Measurements from ENCODE around the gene UTRN. TPM values are rescaled to one million over a fixed set of nuclear protein-coding genes. Genes with fewer than 3 reads are reported as not detected.

UTRN gene
- polyA plus RNA-seq, 1 donor (not counting 4 experiments of a cell fraction or from before 2014, with no cell fraction given), result 23.7 TPM

DNA sequence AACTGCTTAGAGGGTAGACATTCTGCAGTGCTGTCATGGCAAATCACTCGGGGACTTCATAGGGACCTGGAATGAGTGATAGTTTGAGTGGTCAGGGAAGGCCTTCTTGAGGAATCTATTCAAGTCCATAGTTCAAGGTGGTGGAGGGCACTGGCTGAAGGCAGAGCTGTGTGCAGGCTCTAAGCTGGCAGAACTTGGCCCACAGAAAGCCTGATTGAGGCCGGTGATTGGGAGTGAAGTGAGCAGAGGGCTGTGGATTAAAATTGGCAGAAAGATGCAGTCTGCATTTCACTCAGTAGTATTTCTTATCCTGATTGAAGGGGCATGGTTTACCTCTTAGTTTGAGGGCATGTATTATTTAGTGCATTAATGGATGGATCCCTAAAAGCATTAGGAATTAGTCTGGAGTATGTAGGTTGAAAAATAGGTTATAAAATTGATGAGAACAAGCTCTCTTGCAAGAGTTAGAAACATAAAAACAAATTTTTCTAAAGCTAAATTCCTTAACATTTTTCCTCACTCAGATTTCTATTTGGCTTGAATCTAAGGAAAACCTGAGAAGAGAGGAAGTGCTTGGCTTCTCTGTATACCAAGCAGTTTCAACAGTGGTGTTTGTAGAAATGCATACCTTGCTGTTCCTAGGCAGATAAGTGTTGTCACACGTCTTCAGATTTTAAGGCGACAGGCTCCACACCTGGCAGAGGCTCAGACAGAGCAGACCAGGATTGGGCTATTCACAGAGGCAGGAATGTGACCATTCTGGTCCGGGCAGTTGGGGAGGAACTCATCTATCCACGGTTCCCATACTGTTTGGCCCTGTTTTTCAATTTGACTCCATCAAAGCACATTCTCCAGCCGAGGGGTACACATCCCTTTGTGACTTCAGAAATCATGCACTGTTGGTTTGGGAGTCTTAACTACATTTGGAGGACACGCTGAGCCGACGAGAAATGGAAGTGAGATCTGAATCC, 45.2 kb downstream of the UTRN start:
- peak overlapping the region; percentile 93 for H3K4me2 ChIP-seq (ENCODE audit: control insufficient read depth, extremely low read depth, insufficient read depth, low read depth, low read length)
- peaks cover 3% of the 10 kb centered on the region for H3K9me1 ChIP-seq (ENCODE audit: control insufficient read depth, extremely low read depth, insufficient read depth, low read length)
- H2AFZ ChIP-seq (ENCODE audit: control insufficient read depth, low read length), result peak overlapping the region; percentile 94
- peaks cover 2% of the 10 kb centered on the region for H3K79me2 ChIP-seq (ENCODE audit: control insufficient read depth, insufficient read depth, low read length)
- H3K4me1 ChIP-seq (ENCODE audit: control insufficient read depth, extremely low read depth, insufficient read depth, low read length), result peaks cover 39% of the 10 kb centered on the region
- FAIRE-seq, result peak; percentile 90
- no peaks in the 10 kb centered on the region for H3K9me3 ChIP-seq (ENCODE audit: control insufficient read depth, low read depth, low read length)
- H3K4me3 ChIP-seq (ENCODE audit: control insufficient read depth in 2 of 3, extremely low read depth in 1 of 3, insufficient read depth in 2 of 3, low read depth in 1 of 3, low read length in 3 of 3), result peak overlapping the region in 2 of 3 experiments; percentile 59 to 70
- dilution Hi-C loops (cut with MboI; ENCODE audit: extremely low pct_ligation_motif_present, low sequenced_read_pairs), result no loop called here
- no peaks in the 10 kb centered on the region for H3K36me3 ChIP-seq (ENCODE audit: control insufficient read depth in 2 of 2, extremely low read depth in 1 of 2, insufficient read depth in 2 of 2, low read length in 2 of 2)
- H3K27ac ChIP-seq (ENCODE audit: control insufficient read depth, insufficient read depth, low read length), result no peak overlapping the region
- TF ChIP-seq, protein P1, sequence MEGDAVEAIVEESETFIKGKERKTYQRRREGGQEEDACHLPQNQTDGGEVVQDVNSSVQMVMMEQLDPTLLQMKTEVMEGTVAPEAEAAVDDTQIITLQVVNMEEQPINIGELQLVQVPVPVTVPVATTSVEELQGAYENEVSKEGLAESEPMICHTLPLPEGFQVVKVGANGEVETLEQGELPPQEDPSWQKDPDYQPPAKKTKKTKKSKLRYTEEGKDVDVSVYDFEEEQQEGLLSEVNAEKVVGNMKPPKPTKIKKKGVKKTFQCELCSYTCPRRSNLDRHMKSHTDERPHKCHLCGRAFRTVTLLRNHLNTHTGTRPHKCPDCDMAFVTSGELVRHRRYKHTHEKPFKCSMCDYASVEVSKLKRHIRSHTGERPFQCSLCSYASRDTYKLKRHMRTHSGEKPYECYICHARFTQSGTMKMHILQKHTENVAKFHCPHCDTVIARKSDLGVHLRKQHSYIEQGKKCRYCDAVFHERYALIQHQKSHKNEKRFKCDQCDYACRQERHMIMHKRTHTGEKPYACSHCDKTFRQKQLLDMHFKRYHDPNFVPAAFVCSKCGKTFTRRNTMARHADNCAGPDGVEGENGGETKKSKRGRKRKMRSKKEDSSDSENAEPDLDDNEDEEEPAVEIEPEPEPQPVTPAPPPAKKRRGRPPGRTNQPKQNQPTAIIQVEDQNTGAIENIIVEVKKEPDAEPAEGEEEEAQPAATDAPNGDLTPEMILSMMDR (optimal IDR thresholded peaks at IDR 0.05 in 1 of 3, IDR thresholded peaks at IDR 0.05 in 1 of 3, conservative IDR thresholded peaks at IDR 0.05 in 1 of 3; ENCODE audit: extremely low read depth in 1 of 3, insufficient read depth in 2 of 3, low read length in 3 of 3), result no peak
- no peaks in the 10 kb centered on the region for H3K27me3 ChIP-seq (ENCODE audit: control insufficient read depth, extremely low read depth, insufficient read depth, low read length)
- H4K20me1 ChIP-seq (ENCODE audit: control insufficient read depth, extremely low read depth, insufficient read depth, low read length), result no peaks in the 10 kb centered on the region
- peak overlapping the region; percentile 23 for H3K9ac ChIP-seq (ENCODE audit: control insufficient read depth, extremely low read depth, insufficient read depth, low read length)
- no peak for DNase-seq (ENCODE audit: low read depth, low spot score)

DNA sequence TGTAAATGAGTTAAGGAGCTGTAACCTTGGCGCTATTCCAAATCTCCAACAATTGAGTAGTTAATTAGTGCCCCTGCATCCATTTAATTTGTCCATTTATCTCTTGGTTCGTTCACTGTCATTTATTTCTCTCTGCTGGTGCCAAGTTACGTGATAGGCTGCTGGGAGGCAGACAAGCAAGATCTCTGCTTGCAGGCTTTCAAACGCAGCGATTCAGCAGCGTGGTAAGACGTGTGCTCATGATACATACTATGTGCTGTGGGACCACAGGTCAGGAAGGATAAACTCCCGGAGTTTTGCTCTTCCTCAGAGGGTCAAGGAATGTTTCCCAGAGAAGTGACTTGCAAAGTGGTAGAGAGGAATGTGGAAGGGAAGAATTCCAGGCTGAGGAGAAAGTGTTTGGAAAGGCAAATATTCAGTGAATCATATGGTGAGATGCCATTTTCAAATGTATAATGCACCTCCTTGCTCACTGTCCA, 46.4 kb downstream of the UTRN start:
- no peak overlapping the region for H3K9ac ChIP-seq (ENCODE audit: control insufficient read depth, extremely low read depth, insufficient read depth, low read length)
- dilution Hi-C loops (cut with MboI; ENCODE audit: extremely low pct_ligation_motif_present, low sequenced_read_pairs), result no loop called here
- H4K20me1 ChIP-seq (ENCODE audit: control insufficient read depth, extremely low read depth, insufficient read depth, low read length), result no peaks in the 10 kb centered on the region
- H3K9me1 ChIP-seq (ENCODE audit: control insufficient read depth, extremely low read depth, insufficient read depth, low read length), result peaks cover 3% of the 10 kb centered on the region
- H3K4me3 ChIP-seq (ENCODE audit: control insufficient read depth in 2 of 3, extremely low read depth in 1 of 3, insufficient read depth in 2 of 3, low read depth in 1 of 3, low read length in 3 of 3), result peak overlapping the region in 1 of 3 experiments; percentile 70
- FAIRE-seq (peak; percentile 41), DNase-seq (ENCODE audit: low read depth, low spot score) (no peak)
- TF ChIP-seq, protein P1 (optimal IDR thresholded peaks at IDR 0.05 in 1 of 3, IDR thresholded peaks at IDR 0.05 in 1 of 3, conservative IDR thresholded peaks at IDR 0.05 in 1 of 3; ENCODE audit: extremely low read depth in 1 of 3, insufficient read depth in 2 of 3, low read length in 3 of 3), result no peak
- TF ChIP-seq EZH2 (IDR thresholded peaks at IDR 0.05; ENCODE audit: low read length), result no peak
- H3K27me3 ChIP-seq (ENCODE audit: control insufficient read depth, extremely low read depth, insufficient read depth, low read length), result no peaks in the 10 kb centered on the region
- no peaks in the 10 kb centered on the region for H3K9me3 ChIP-seq (ENCODE audit: control insufficient read depth, low read depth, low read length)
- H3K4me2 ChIP-seq (ENCODE audit: control insufficient read depth, extremely low read depth, insufficient read depth, low read depth, low read length), result peak overlapping the region; percentile 93
- H3K36me3 ChIP-seq (ENCODE audit: control insufficient read depth in 2 of 2, extremely low read depth in 1 of 2, insufficient read depth in 2 of 2, low read length in 2 of 2), result no peaks in the 10 kb centered on the region
- H3K79me2 ChIP-seq (ENCODE audit: control insufficient read depth, insufficient read depth, low read length), result peaks cover 2% of the 10 kb centered on the region
- peaks cover 48% of the 10 kb centered on the region for H3K4me1 ChIP-seq (ENCODE audit: control insufficient read depth, extremely low read depth, insufficient read depth, low read length)
- no peak overlapping the region for H3K27ac ChIP-seq (ENCODE audit: control insufficient read depth, insufficient read depth, low read length)
- peak overlapping the region; percentile 19 for H2AFZ ChIP-seq (ENCODE audit: control insufficient read depth, low read length)
